H1 (cell line): Measurements from ENCODE around the gene ARHGAP26. TPM values are rescaled to one million over a fixed set of nuclear protein-coding genes. Genes with fewer than 3 reads are reported as not detected.

ENCODE experiments used
- CTCF ChIA-PET: fragments of 300-600 bp; sonication (Branson Sonifier 250); formaldehyde crosslinking; loops from one replicate; lab custom pipeline; 2021; ENCODE audit not compliant: partially characterized antibody; lab: Charles Lee
- POLR2A ChIA-PET: fragments of 300-600 bp; sonication (Branson Sonifier 250); formaldehyde crosslinking; loops from one replicate; lab custom pipeline; 2021; ENCODE audit warnings: inconsistent platforms; ENCODE audit not compliant: partially characterized antibody; lab: Charles Lee
- DNase-seq, 2 experiments: peaks; one replicate each; pipeline versions ENCODE4 v3.0.0 to v3.0.0-alpha.2; 2010 to 2022; ENCODE audit warnings: low spot score in 2 of 2, low read depth in 1 of 2, mixed read lengths in 1 of 2
- FAIRE-seq: peaks from 2 replicates; lab custom pipeline; 2011; peaks lifted over from hg19 to GRCh38; lab: Jason Lieb, UNC
- H2AFZ ChIP-seq: 2 replicates; pipeline ENCODE4 v1.8.1; 2012; ENCODE audit warnings: low read length, inconsistent platforms
- H2AK5ac ChIP-seq: 2 replicates; pipeline ENCODE4 v1.6.1; 2013; ENCODE audit warnings: low read depth, low read length
- H2BK120ac ChIP-seq: replicated peaks from 2 replicates; pipeline ENCODE3; 2013; ENCODE audit warnings: low read depth, low read length, inconsistent platforms
- H2BK12ac ChIP-seq: 2 replicates; pipeline ENCODE4 v1.6.1; 2013; ENCODE audit warnings: low read depth, low read length
- H2BK15ac ChIP-seq: 2 replicates; pipeline ENCODE4 v1.6.1; 2013; ENCODE audit warnings: low read length
- H2BK20ac ChIP-seq: 2 replicates; pipeline ENCODE4 v1.6.1; 2013; ENCODE audit warnings: low read length
- H2BK5ac ChIP-seq: 2 replicates; pipeline ENCODE4 v1.6.1; 2013; ENCODE audit warnings: low read depth, low read length
- H3K14ac ChIP-seq: 2 replicates; pipeline ENCODE4 v1.6.1; 2013; ENCODE audit warnings: inconsistent platforms; ENCODE audit not compliant: insufficient read length
- H3K18ac ChIP-seq: 2 replicates; pipeline ENCODE4 v1.6.1; 2013; ENCODE audit warnings: low read length; ENCODE audit errors: extremely low read depth
- H3K23ac ChIP-seq: 2 replicates; pipeline ENCODE4 v1.6.1; 2013; ENCODE audit warnings: inconsistent platforms; ENCODE audit not compliant: insufficient read length
- H3K23me2 ChIP-seq: 2 replicates; pipeline ENCODE4 v1.6.1; 2013; ENCODE audit warnings: low read depth, low read length
- H3K27ac ChIP-seq: 2 replicates; pipeline ENCODE4 v1.6.1; 2011; ENCODE audit warnings: low read depth, low read length, inconsistent platforms
- H3K27me3 ChIP-seq, 4 experiments: replicated peaks in 1 of 4; 1 replicate in 1 of 4; 2 replicates in 3 of 4; pipeline versions ENCODE4 v1.6.1 to v1.8.1; 2011 to 2013; ENCODE audit warnings: low read length in 3 of 4, mild to moderate bottlenecking in 3 of 4, inconsistent platforms in 2 of 4, mixed read lengths in 2 of 4, moderate library complexity in 1 of 4; ENCODE audit not compliant: control insufficient read depth in 3 of 4, insufficient read depth in 3 of 4; ENCODE audit errors: extremely low read depth in 1 of 4
- H3K36me3 ChIP-seq, 4 experiments: 2 replicates each; pipeline versions ENCODE4 v1.6.1 to v1.8.1; 2011 to 2013; ENCODE audit warnings: mild to moderate bottlenecking in 4 of 4, low read length in 3 of 4, moderate library complexity in 2 of 4, control low read depth in 1 of 4, inconsistent platforms in 1 of 4; ENCODE audit not compliant: insufficient read depth in 4 of 4, control insufficient read depth in 2 of 4
- H3K4ac ChIP-seq: replicated peaks from 2 replicates; pipeline ENCODE3; 2013; ENCODE audit warnings: low read length, low read depth, mixed read lengths, inconsistent platforms; ENCODE audit not compliant: insufficient read length
- H3K4me1 ChIP-seq, 4 experiments: replicated peaks in 1 of 4; 1 replicate in 1 of 4; 2 replicates in 3 of 4; pipeline versions ENCODE4 v1.6.1 to v1.8.1; 2011 to 2013; ENCODE audit warnings: low read length in 3 of 4, inconsistent platforms in 2 of 4, mixed read lengths in 1 of 4; ENCODE audit not compliant: insufficient read depth in 4 of 4, control insufficient read depth in 3 of 4
- H3K4me2 ChIP-seq, 2 experiments: 2 replicates each; pipeline versions ENCODE4 v1.6.1 to v1.8.1; 2011 to 2013; ENCODE audit warnings: low read depth in 2 of 2, low read length in 2 of 2, control low read depth in 1 of 2, inconsistent platforms in 1 of 2, mild to moderate bottlenecking in 1 of 2; ENCODE audit not compliant: insufficient read depth in 1 of 2
- H3K4me3 ChIP-seq, 4 experiments: fragments of 200-600, 300-600 bp in 1 of 4; sonication (generic), shearing (Covaris generic), sonication (Bioruptor Twin) in 1 of 4; 2 replicates each; pipeline versions ENCODE4 v1.5.1 to v1.8.1; 2011 to 2016; ENCODE audit warnings: low read length in 4 of 4, low read depth in 3 of 4, control low read depth in 2 of 4, inconsistent platforms in 2 of 4, mild to moderate bottlenecking in 2 of 4, mixed read lengths in 1 of 4, moderate library complexity in 1 of 4; ENCODE audit not compliant: insufficient read depth in 2 of 4; ENCODE audit errors: extremely low read depth in 1 of 4
- H3K56ac ChIP-seq: replicated peaks from 2 replicates; pipeline ENCODE3; 2013; ENCODE audit warnings: low read depth, mild to moderate bottlenecking, mixed read lengths, low read length, inconsistent platforms; ENCODE audit not compliant: insufficient read length
- H3K79me1 ChIP-seq: 2 replicates; pipeline ENCODE4 v1.6.1; 2013; ENCODE audit warnings: low read depth, low read length, control low read depth
- H3K79me2 ChIP-seq, 2 experiments: 2 replicates each; pipeline versions ENCODE4 v1.6.1 to v1.8.1; 2012 to 2013; ENCODE audit warnings: low read length in 2 of 2, mild to moderate bottlenecking in 2 of 2, inconsistent platforms in 1 of 2; ENCODE audit not compliant: insufficient read depth in 2 of 2, control insufficient read depth in 1 of 2
- H3K9ac ChIP-seq, 4 experiments: replicated peaks in 1 of 4; 1 replicate in 1 of 4; 2 replicates in 3 of 4; pipeline versions ENCODE4 v1.6.1 to v1.8.1; 2011 to 2013; ENCODE audit warnings: low read depth in 3 of 4, low read length in 3 of 4, control low read depth in 2 of 4, mild to moderate bottlenecking in 2 of 4, moderate library complexity in 2 of 4, inconsistent platforms in 1 of 4; ENCODE audit errors: extremely low read depth in 1 of 4
- H3K9me3 ChIP-seq, 2 experiments: 2 replicates each; pipeline versions ENCODE4 v1.6.1 to v1.8.1; 2012 to 2013; ENCODE audit warnings: mild to moderate bottlenecking in 2 of 2, moderate library complexity in 2 of 2, control low read depth in 1 of 2, inconsistent platforms in 1 of 2, low read depth in 1 of 2, low read length in 1 of 2, mixed read lengths in 1 of 2; ENCODE audit not compliant: insufficient read depth in 2 of 2
- H4K20me1 ChIP-seq, 2 experiments: replicated peaks in 1 of 2; 2 replicates each; pipeline versions ENCODE3 to v1.8.1; 2011 to 2013; ENCODE audit warnings: inconsistent platforms in 2 of 2, low read length in 2 of 2, mild to moderate bottlenecking in 1 of 2; ENCODE audit not compliant: insufficient read depth in 2 of 2, control insufficient read depth in 1 of 2
- H4K5ac ChIP-seq: 2 replicates; pipeline ENCODE4 v1.6.1; 2013; ENCODE audit warnings: low read length, low read depth, mixed read lengths, inconsistent platforms; ENCODE audit not compliant: insufficient read length
- H4K8ac ChIP-seq: 2 replicates; pipeline ENCODE4 v1.8.0; 2013; ENCODE audit warnings: mild to moderate bottlenecking, moderate library complexity, low read length, inconsistent platforms; ENCODE audit not compliant: insufficient read depth; ENCODE audit errors: extremely low read depth
- H4K91ac ChIP-seq: replicated peaks from 2 replicates; pipeline ENCODE3; 2013; ENCODE audit warnings: low read length, mixed read lengths, inconsistent platforms; ENCODE audit not compliant: insufficient read length
- TEAD4 ChIP-seq: IDR thresholded peaks from 2 replicates; pipeline ENCODE4 v1.6.1; 2012; ENCODE audit warnings: low read depth, low read length, inconsistent platforms, mixed read lengths
- WGBS, 2 experiments: shearing (Covaris generic) in 1 of 2; methylation state at CpG; one replicate each; pipeline versions ENCODE4 v1.1.6 to v1.1.7; 2013 to 2015; ENCODE audit warnings: low lambda C conversion rate in 2 of 2, mixed read lengths in 2 of 2, inconsistent platforms in 1 of 2, low coverage in 1 of 2, missing lambda C conversion rate in 1 of 2; ENCODE audit not compliant: insufficient replicate concordance in 2 of 2, insufficient coverage in 1 of 2, insufficient read length in 1 of 2; ENCODE audit errors: extremely low coverage in 1 of 2, missing lambda C conversion rate in 1 of 2; 5-methylcytosine and 5-hydroxymethylcytosine counted together
- polyA plus RNA-seq, 7 experiments: library from polyadenylated mRNA; depleted of rRNA in 3 of 7; stranded (reverse) in 5 of 7; unstranded in 2 of 7; fragments of >200 nt in 5 of 7; fragments of 200-250 nt in 2 of 7; gene quantifications; 1 replicate in 5 of 7; 2 replicates in 1 of 7; 4 replicates in 1 of 7; pipeline versions ENCODE4 v1.2.1 to v1.2.3, GENCODE V29; 2011 to 2013; ENCODE audit warnings: missing spikeins in 2 of 7, mixed read lengths in 2 of 7
- total RNA-seq: library from RNA; stranded (reverse); fragmentation: NEBNext Ultra II Directional; extraction: Animal tissue kit (Norgen Biotek cat#: 25700); gene quantifications from 2 replicates; pipeline ENCODE4 v1.2.1, GENCODE V29; 2021
- TF ChIP-seq, protein P1 (sequence below): IDR thresholded peaks from 2 replicates; pipeline ENCODE4 v1.6.1; 2011; ENCODE audit warnings: low read length, improper control_type of control experiment

Gene ARHGAP26
- total and polyA plus RNA-seq, 2 of the 8 experiments (the other 6 are each of a cell fraction or from before 2014, with no cell fraction given): 7.1 to 24.8 TPM

DNA sequence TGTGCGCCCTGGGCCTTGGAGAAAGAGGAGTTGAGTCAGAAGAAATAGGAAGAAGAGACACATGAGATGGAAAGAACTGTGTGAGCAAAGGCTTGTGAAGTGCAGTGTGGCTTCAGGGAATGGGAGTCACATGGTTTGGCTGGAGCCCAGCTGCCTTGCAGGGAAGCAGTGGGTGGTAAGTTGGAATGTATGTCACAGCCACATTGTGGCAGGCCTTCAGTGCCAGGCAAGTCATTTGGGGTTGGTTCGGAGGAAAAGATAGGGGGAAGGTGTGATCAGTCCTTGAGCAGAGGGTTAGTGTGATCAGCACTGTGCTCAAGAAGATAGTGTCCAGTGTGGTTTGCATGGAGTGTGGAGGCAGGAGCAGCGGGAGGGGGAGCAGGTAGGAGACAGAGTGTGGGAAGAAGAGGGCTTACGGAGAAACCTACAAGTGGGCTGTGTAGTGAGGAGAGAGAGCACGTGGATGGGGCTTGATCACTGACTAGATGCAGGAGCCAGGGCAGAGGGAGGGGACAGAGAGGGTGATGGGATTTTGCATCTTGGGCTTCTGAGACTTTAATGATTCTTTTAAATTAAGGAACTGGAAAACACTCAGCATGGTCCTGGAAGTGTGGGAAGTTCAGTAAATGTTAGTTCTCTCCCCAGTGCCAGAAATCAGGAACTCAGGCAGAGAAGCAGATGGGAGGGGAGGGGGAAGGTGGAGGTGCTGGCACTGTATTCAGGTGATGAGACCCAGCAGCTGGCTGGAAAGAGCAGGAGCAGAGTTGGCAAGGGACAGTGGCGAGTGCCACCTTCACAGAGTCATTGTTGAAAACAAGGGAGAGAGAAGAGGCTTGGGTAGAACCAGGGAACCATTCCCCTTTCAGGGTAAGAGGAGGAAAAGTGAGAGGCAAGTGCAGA is 46.6 kb downstream of the ARHGAP26 start:
- Histone ChIP-seq H3K79me2 (peaks cover 0 to 10% of the 10 kb centered on the region in 2 experiments; a peak in 1 of 4 replicates), H3K27me3 (no peaks in the 10 kb centered on the region), H3K23ac (no peak overlapping the region), H3K14ac (no peak overlapping the region), H4K8ac (no peak overlapping the region), H3K9ac (no peak overlapping the region), H3K36me3 (no peaks in the 10 kb centered on the region), H4K20me1 (peaks cover 0 to 3% of the 10 kb centered on the region in 2 experiments), H2AK5ac (0 out of 2 replicates have a peak overlapping the region, but pooled peaks have one; percentile 27), H3K23me2 (no peaks in the 10 kb centered on the region), H2AFZ (no peak overlapping the region), H3K4ac (no peak overlapping the region), H3K4me1 (peaks cover 0 to 8% (median 6%) of the 10 kb centered on the region in 4 experiments; a peak in 4 of 7 replicates), H3K79me1 (peaks cover 3% of the 10 kb centered on the region), H2BK20ac (0 out of 2 replicates have a peak overlapping the region, but pooled peaks have one; percentile 21), H3K4me3 (no peak overlapping the region), H3K27ac (no peak overlapping the region), H2BK15ac (no peak overlapping the region), H2BK5ac (peak overlapping the region; percentile 52; the same call in 1 of the 2 replicates), H2BK12ac (no peak overlapping the region), H2BK120ac (no peak overlapping the region)
- POLR2A ChIA-PET: interaction anchor here (0.6 kb wide), 1 partner anchor 30 kb away, joined by 3 read pairs; no protein-coding TSS in a partner anchor
- no peak for FAIRE-seq
- WGBS, 2 experiments: 93% methylated on average over 6 of the region's 6 CpGs; no CpG with 5 or more reads in 1 of the 2 experiments
- TF ChIP-seq, protein P1, sequence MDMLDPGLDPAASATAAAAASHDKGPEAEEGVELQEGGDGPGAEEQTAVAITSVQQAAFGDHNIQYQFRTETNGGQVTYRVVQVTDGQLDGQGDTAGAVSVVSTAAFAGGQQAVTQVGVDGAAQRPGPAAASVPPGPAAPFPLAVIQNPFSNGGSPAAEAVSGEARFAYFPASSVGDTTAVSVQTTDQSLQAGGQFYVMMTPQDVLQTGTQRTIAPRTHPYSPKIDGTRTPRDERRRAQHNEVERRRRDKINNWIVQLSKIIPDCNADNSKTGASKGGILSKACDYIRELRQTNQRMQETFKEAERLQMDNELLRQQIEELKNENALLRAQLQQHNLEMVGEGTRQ: peak; percentile 28; the same call in 1 of the 2 replicates
- no peak for TF ChIP-seq TEAD4
- TF ChIP-seq, all 59 proteins: peak for 1
- DNase-seq: no peak
- Histone ChIP-seq H4K91ac (peak overlapping the region; percentile 38), H3K9me3 (no peaks in the 10 kb centered on the region), H3K4me2 (no peak overlapping the region; a peak in 1 of 4 replicates), H3K56ac (no peak overlapping the region), H4K5ac (no peak overlapping the region), H3K18ac (no peak overlapping the region)
- CTCF ChIA-PET: interaction anchor here (1.0 kb wide), 1 partner anchor 50 kb away, joined by 4 read pairs; no protein-coding TSS in a partner anchor
